ENCODE results near the gene ATP2B2.

GRCh38 chr3:10338591-10339353, 166.6 kb downstream of the ATP2B2 start:
- TF ChIP-seq, protein P1, sequence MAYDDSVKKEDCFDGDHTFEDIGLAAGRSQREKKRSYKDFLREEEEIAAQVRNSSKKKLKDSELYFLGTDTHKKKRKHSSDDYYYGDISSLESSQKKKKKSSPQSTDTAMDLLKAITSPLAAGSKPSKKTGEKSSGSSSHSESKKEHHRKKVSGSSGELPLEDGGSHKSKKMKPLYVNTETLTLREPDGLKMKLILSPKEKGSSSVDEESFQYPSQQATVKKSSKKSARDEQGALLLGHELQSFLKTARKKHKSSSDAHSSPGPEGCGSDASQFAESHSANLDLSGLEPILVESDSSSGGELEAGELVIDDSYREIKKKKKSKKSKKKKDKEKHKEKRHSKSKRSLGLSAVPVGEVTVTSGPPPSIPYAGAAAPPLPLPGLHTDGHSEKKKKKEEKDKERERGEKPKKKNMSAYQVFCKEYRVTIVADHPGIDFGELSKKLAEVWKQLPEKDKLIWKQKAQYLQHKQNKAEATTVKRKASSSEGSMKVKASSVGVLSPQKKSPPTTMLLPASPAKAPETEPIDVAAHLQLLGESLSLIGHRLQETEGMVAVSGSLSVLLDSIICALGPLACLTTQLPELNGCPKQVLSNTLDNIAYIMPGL (CRISPR knock-in tag; IDR thresholded peaks at IDR 0.05; ENCODE audit: borderline replicate concordance): no peak
- no peak for TF ChIP-seq POLR2A (IDR thresholded peaks at IDR 0.05; ENCODE audit: low read length)
- no peak for TF ChIP-seq GATA3 (IDR thresholded peaks at IDR 0.05; ENCODE audit: borderline replicate concordance)
- TF ChIP-seq, protein P2, sequence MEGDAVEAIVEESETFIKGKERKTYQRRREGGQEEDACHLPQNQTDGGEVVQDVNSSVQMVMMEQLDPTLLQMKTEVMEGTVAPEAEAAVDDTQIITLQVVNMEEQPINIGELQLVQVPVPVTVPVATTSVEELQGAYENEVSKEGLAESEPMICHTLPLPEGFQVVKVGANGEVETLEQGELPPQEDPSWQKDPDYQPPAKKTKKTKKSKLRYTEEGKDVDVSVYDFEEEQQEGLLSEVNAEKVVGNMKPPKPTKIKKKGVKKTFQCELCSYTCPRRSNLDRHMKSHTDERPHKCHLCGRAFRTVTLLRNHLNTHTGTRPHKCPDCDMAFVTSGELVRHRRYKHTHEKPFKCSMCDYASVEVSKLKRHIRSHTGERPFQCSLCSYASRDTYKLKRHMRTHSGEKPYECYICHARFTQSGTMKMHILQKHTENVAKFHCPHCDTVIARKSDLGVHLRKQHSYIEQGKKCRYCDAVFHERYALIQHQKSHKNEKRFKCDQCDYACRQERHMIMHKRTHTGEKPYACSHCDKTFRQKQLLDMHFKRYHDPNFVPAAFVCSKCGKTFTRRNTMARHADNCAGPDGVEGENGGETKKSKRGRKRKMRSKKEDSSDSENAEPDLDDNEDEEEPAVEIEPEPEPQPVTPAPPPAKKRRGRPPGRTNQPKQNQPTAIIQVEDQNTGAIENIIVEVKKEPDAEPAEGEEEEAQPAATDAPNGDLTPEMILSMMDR (IDR thresholded peaks at IDR 0.05): no peak
- no peak for TF ChIP-seq FOSL2 (IDR thresholded peaks at IDR 0.05)
- TF ChIP-seq FOSL2 (CRISPR knock-in tag; IDR thresholded peaks at IDR 0.05): no peak
- TF ChIP-seq MAZ (IDR thresholded peaks at IDR 0.05; ENCODE audit: borderline replicate concordance, low read depth, low read length): no peak
